Measurements from ENCODE around the gene KIF1B.
"Not testable (repeated sequence)": the region's sequence is repeated elsewhere in the genome, so short reads cannot be mapped to it uniquely, and the experiment has no call there.

GRCh38 chr1:10425826-10426534, 215.6 kb downstream of the KIF1B start:
- TF ChIP-seq, protein P1, sequence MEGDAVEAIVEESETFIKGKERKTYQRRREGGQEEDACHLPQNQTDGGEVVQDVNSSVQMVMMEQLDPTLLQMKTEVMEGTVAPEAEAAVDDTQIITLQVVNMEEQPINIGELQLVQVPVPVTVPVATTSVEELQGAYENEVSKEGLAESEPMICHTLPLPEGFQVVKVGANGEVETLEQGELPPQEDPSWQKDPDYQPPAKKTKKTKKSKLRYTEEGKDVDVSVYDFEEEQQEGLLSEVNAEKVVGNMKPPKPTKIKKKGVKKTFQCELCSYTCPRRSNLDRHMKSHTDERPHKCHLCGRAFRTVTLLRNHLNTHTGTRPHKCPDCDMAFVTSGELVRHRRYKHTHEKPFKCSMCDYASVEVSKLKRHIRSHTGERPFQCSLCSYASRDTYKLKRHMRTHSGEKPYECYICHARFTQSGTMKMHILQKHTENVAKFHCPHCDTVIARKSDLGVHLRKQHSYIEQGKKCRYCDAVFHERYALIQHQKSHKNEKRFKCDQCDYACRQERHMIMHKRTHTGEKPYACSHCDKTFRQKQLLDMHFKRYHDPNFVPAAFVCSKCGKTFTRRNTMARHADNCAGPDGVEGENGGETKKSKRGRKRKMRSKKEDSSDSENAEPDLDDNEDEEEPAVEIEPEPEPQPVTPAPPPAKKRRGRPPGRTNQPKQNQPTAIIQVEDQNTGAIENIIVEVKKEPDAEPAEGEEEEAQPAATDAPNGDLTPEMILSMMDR (conservative IDR thresholded peaks at IDR 0.05; ENCODE audit: low read depth, low read length), result not testable (repeated sequence)
- TF ChIP-seq EZH2 (IDR thresholded peaks at IDR 0.05; ENCODE audit: borderline replicate concordance, low read depth, low read length, poor library complexity, severe bottlenecking), result not testable (repeated sequence)
